Measurements from ENCODE around the gene NOS1AP.

NOS1AP gene

GRCh38 chr1:162069334-162070093 lies at the start of gene NOS1AP:
Gene NOS1AP, plus strand, starts transcription at chr1:162069691. Its CDS starts 487 bp downstream, at chr1:162070178.
- peak; percentile 92 for DNase-seq (ENCODE audit: extremely low spot score)
- CTCF ChIA-PET: interaction anchor here (0.9 to 2.8 kb wide), 5 partner anchors 13 to 544 kb away, joined by 3 to 13 read pairs (median 3); no protein-coding TSS in a partner anchor
- POLR2A ChIA-PET: no interaction called here
- TF ChIP-seq CTCF (IDR thresholded peaks at IDR 0.05; ENCODE audit: control extremely low read depth, extremely low read depth, low read depth, missing control alignments): no peak

DNA sequence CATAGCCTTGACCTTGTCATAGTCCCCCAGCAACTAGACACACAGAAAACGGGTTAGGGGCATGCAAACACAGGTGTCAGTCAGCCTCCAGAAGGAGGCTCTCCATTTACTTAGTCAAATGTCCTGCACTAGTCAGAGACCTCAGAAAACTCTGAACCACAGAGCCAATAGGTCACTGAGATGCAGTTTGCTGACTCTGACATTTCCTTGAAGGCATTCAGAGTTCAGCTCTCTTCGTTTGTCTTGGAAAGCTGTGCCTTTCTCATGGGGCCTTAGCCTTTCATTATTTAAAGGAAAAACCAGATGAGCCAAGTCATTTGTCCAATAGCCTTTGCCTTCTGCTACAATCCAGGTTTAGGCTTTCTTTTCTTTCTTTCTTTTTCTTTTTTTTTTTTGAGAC lies 49.3 kb upstream of the NOS1AP start:
- POLR2A ChIA-PET: interaction anchor here (0.7 kb wide), 1 partner anchor 592 kb away, joined by 4 read pairs; no protein-coding TSS in a partner anchor
- TF ChIP-seq CTCF (IDR thresholded peaks at IDR 0.05; ENCODE audit: control extremely low read depth, extremely low read depth, low read depth, missing control alignments): no peak
- CTCF ChIA-PET: no interaction called here

DNA sequence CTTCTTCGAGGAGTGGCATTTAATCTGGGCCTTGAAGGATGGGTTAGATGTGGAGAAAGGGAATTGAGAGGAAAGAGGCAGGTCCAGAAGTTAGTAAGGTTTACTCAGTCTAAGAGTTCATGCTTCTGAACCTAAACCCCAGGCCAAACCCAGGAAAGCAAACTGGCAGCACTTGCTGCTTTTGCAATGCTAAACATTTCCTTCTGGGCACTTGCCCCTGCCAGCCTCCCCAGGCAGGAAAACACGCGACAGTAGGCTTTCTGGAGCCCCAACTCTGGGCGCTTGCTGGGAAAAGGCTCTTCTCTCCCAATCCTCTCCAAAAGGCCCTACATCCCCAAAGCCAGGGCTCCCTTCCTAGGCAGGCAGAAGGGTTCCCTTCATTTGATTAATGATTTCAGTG lies 48.4 kb upstream of the NOS1AP start:
- POLR2A ChIA-PET: no interaction called here
- CTCF ChIA-PET: no interaction called here
- no peak for DNase-seq (ENCODE audit: extremely low spot score)
- no peak for TF ChIP-seq CTCF (IDR thresholded peaks at IDR 0.05; ENCODE audit: control extremely low read depth, extremely low read depth, low read depth, missing control alignments)

More for the DNA sequence above, 49.3 kb upstream of the NOS1AP start:
- DNase-seq (ENCODE audit: extremely low spot score): no peak

DNA sequence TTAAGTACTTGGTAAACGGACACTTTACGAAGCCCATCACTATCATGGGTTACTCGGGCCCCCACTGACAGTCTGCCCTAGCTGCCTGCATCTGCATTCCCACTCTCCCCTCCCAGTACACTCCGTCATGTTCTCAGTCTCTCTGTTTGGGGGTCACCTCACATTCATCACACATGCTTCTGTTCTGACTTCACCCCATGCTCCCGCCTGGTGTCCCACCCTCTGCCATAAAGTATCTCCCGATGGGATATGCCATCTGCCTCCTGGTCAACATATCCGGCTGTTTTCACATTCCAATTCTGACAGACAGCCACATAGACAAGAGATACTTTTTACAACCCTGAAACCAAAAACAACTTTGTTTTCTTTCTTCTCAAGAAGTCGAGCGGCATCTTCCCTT lies 46.9 kb upstream of the NOS1AP start:
- ChIA-PET CTCF (interaction anchor here (0.9 to 2.1 kb wide), 3 partner anchors 18 to 230 kb away, joined by 3 to 9 read pairs (median 3); no protein-coding TSS in a partner anchor), POLR2A (no interaction called here)

GRCh38 chr1:162023181-162023546 lies 46.3 kb upstream of the NOS1AP start:
- DNase-seq (ENCODE audit: extremely low spot score): no peak
- ChIA-PET CTCF (interaction anchor here (1.4 to 2.2 kb wide), 4 partner anchors 11 to 231 kb away, joined by 3 to 12 read pairs (median 7); no protein-coding TSS in a partner anchor), POLR2A (no interaction called here)
- TF ChIP-seq CTCF (IDR thresholded peaks at IDR 0.05; ENCODE audit: control extremely low read depth, extremely low read depth, low read depth, missing control alignments): no peak

More for the DNA sequence above, 46.9 kb upstream of the NOS1AP start:
- no peak for DNase-seq (ENCODE audit: extremely low spot score)
- TF ChIP-seq CTCF (IDR thresholded peaks at IDR 0.05; ENCODE audit: control extremely low read depth, extremely low read depth, low read depth, missing control alignments): no peak

- DNase-seq (ENCODE audit: extremely low spot score): peak; percentile 58
- ChIA-PET POLR2A (no interaction called here), CTCF (interaction anchor here (1.1 to 2.2 kb wide), 5 partner anchors 11 to 232 kb away, joined by 3 to 12 read pairs (median 5); no protein-coding TSS in a partner anchor)
- TF ChIP-seq CTCF (IDR thresholded peaks at IDR 0.05; ENCODE audit: control extremely low read depth, extremely low read depth, low read depth, missing control alignments): no peak
These were observed 45.7 kb upstream of the NOS1AP start, which contains the start of gene OLFML2B for GRCh38 chr1:162023547-162024501. Gene OLFML2B, minus strand, starts transcription at chr1:162023869. Its CDS starts 439 bp downstream, at chr1:162023430.
